ENCODE measurements around the gene GRK4. TPM values are rescaled to one million over a fixed set of nuclear protein-coding genes. Genes with fewer than 3 reads are reported as not detected.
A peak's percentile ranks its signal among the peaks of the same experiment; 100 is the strongest.

The GRK4 gene
- total and polyA plus RNA-seq, 2 of the 8 experiments (the other 6 are each of a cell fraction or from before 2014, with no cell fraction given): 0.77 to 1.8 TPM

DNA sequence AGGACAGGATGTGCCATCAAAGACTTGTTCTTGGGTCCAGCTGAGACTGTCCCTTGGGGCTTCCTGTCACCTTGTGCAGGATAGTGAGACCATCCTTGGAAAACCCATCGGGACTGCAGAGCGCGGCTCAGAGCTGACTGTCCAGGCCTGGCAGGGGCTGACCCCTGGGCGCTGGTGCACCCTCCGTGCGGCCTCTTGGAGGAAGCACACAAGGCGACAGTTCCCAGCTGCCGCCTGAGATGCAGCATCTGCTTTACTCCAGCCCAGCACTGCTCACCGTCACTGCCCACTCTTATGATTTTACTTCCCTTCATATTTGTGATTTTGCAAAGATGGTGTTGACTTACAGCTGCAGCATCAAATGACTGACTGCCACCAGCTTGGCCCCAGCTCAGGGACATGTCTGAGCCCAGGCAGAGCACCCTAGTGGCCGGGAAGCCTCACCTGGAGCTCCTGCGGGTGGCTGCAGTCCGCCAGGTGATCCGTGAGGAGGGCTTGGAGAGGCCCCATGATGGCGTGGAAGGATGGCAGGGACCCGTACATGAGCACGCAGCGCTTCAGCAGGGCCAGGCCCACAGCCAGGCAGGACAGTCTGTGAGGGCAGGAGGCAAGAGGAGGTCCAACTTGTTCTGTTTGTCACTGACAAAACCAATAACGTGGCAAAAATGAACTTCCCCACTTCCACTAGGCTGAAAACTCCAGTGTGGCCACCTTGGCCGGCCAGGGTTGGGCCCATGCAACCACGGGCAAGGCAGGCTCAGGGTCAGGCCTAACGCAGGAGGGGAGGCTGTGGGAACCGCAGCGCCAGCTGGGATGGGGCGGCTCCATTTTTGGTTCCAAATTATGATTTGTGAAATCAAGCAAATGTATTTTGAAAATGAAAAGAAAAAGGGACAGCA is 22.0 kb upstream of the GRK4 start:
- H2AFZ ChIP-seq (ENCODE audit: low read length): no peak overlapping the region
- no peak overlapping the region for H3K4me2 ChIP-seq (ENCODE audit: insufficient read depth in 1 of 2, low read depth in 2 of 2, low read length in 2 of 2)
- no peak overlapping the region for H3K4me3 ChIP-seq (ENCODE audit: extremely low read depth in 1 of 4, insufficient read depth in 2 of 4, low read depth in 3 of 4, low read length in 4 of 4)
- no peak for FAIRE-seq
- H3K9me3 ChIP-seq (ENCODE audit: insufficient read depth in 2 of 2, low read depth in 1 of 2, low read length in 1 of 2): no peaks in the 10 kb centered on the region; a peak in 1 of 4 replicates
- ChIA-PET CTCF (ENCODE audit: partially characterized antibody) (interaction anchor here (0.7 to 1.0 kb wide), 3 partner anchors 12 to 182 kb away, joined by 3 to 4 read pairs (median 3); no protein-coding TSS in a partner anchor), POLR2A (ENCODE audit: partially characterized antibody) (interaction anchor here (0.6 to 1.3 kb wide), 3 partner anchors 10 to 520 kb away, joined by 3 to 4 read pairs (median 3); no protein-coding TSS in a partner anchor)
- H3K4me1 ChIP-seq (replicated peaks in 1 of 4; ENCODE audit: control insufficient read depth in 3 of 4, insufficient read depth in 4 of 4, low read length in 3 of 4): peaks cover 0 to 5% (median 0%) of the 10 kb centered on the region in 4 experiments; a peak in 2 of 7 replicates
- H2AK5ac ChIP-seq (ENCODE audit: low read depth, low read length): no peak overlapping the region
- no peak overlapping the region for H3K4ac ChIP-seq (replicated peaks; ENCODE audit: insufficient read length, low read depth, low read length)
- no peak overlapping the region for H4K91ac ChIP-seq (replicated peaks; ENCODE audit: insufficient read length, low read length)
- H2BK20ac ChIP-seq (ENCODE audit: low read length): no peak overlapping the region
- no peak overlapping the region for H3K27ac ChIP-seq (ENCODE audit: low read depth, low read length)
- peaks cover 46 to 81% (median 69%) of the 10 kb centered on the region in 4 experiments for H3K36me3 ChIP-seq (ENCODE audit: control insufficient read depth in 2 of 4, insufficient read depth in 4 of 4, low read length in 3 of 4)
- DNase-seq (ENCODE audit: low read depth in 1 of 2, low spot score in 2 of 2): no peak
- no peak overlapping the region for H2BK12ac ChIP-seq (ENCODE audit: low read depth, low read length)
- H2BK120ac ChIP-seq (replicated peaks; ENCODE audit: low read depth, low read length): no peak overlapping the region
- H3K27me3 ChIP-seq (replicated peaks in 1 of 4; ENCODE audit: control insufficient read depth in 3 of 4, extremely low read depth in 1 of 4, insufficient read depth in 3 of 4, low read length in 3 of 4): no peaks in the 10 kb centered on the region
- peaks cover 0 to under 1% of the 10 kb centered on the region in 2 experiments; a peak in 1 of 4 replicates for H3K79me2 ChIP-seq (ENCODE audit: control insufficient read depth in 1 of 2, insufficient read depth in 2 of 2, low read length in 2 of 2)
- no peak overlapping the region for H4K8ac ChIP-seq (ENCODE audit: extremely low read depth, insufficient read depth, low read length)
- WGBS, 2 experiments (ENCODE audit: extremely low coverage in 1 of 2, insufficient coverage in 1 of 2, insufficient read length in 1 of 2, insufficient replicate concordance in 2 of 2, low coverage in 1 of 2, low lambda C conversion rate in 2 of 2, missing lambda C conversion rate in 1 of 2): 94% methylated on average over 24 of the region's 24 CpGs; no CpG with 5 or more reads in 1 of the 2 experiments
- H3K14ac ChIP-seq (ENCODE audit: insufficient read length): no peak overlapping the region
- H3K9ac ChIP-seq (replicated peaks in 1 of 4; ENCODE audit: extremely low read depth in 1 of 4, low read depth in 3 of 4, low read length in 3 of 4): no peak overlapping the region
- no peak overlapping the region for H3K23ac ChIP-seq (ENCODE audit: insufficient read length)
- H3K56ac ChIP-seq (replicated peaks; ENCODE audit: insufficient read length, low read depth, low read length): no peak overlapping the region
- no peak overlapping the region for H3K18ac ChIP-seq (ENCODE audit: extremely low read depth, low read length)
- H4K20me1 ChIP-seq (replicated peaks in 1 of 2; ENCODE audit: control insufficient read depth in 1 of 2, insufficient read depth in 2 of 2, low read length in 2 of 2): peaks cover 15 to 26% of the 10 kb centered on the region in 2 experiments
- H2BK15ac ChIP-seq (ENCODE audit: low read length): no peak overlapping the region
- peaks cover 7% of the 10 kb centered on the region; the same call in 1 of the 2 replicates for H3K79me1 ChIP-seq (ENCODE audit: low read depth, low read length)
- H2BK5ac ChIP-seq (ENCODE audit: low read depth, low read length): no peak overlapping the region
- no peaks in the 10 kb centered on the region for H3K23me2 ChIP-seq (ENCODE audit: low read depth, low read length)
- H4K5ac ChIP-seq (ENCODE audit: insufficient read length, low read depth, low read length): no peak overlapping the region
- TF ChIP-seq EZH2 (IDR thresholded peaks at IDR 0.05; ENCODE audit: low read depth, low read length, severe bottlenecking): no peak
- TF ChIP-seq POLR2A (IDR thresholded peaks at IDR 0.05; ENCODE audit: control extremely low read depth in 1 of 2, low read depth in 2 of 2, low read length in 2 of 2): peak in 1 of 2 experiments; percentile 46; a peak in 1 of 3 replicates
- TF ChIP-seq SP2 (IDR thresholded peaks at IDR 0.05; ENCODE audit: low read length): no peak
- TF ChIP-seq CBX8 (IDR thresholded peaks at IDR 0.05; ENCODE audit: borderline replicate concordance, low read depth, low read length): no peak
- TF ChIP-seq RNF2 (IDR thresholded peaks at IDR 0.05; ENCODE audit: borderline replicate concordance, low read depth, low read length, missing control alignments, poor library complexity, severe bottlenecking): no peak
- TF ChIP-seq POU5F1 (IDR thresholded peaks at IDR 0.05; ENCODE audit: low read depth, low read length): no peak
- TF ChIP-seq PHF8 (conservative IDR thresholded peaks at IDR 0.05; ENCODE audit: low read depth, low read length): no peak
- no peak for TF ChIP-seq HDAC2 (IDR thresholded peaks at IDR 0.05; ENCODE audit: borderline replicate concordance in 1 of 2, low read depth in 2 of 2, low read length in 2 of 2)
- TF ChIP-seq EGR1 (IDR thresholded peaks at IDR 0.05; ENCODE audit: borderline replicate concordance, low read depth, low read length): no peak
- TF ChIP-seq RAD21 (IDR thresholded peaks at IDR 0.05 in 1 of 2, conservative IDR thresholded peaks at IDR 0.05 in 1 of 2; ENCODE audit: low read depth in 2 of 2, low read length in 2 of 2): no peak
